Stimulated activated CD4-positive, alpha-beta T cell treated with anti-CD3 and anti-CD28 coated beads, Interleukin-15, amount 100 ng/mL, for 48 hours (primary cell): Measurements from ENCODE around the gene CENPS.
A peak's percentile ranks its signal among the peaks of the same experiment; 100 is the strongest.
"Not testable (repeated sequence)": the region's sequence is repeated elsewhere in the genome, so short reads cannot be mapped to it uniquely, and the experiment has no call there.

Experiments used
- DNase-seq, 2 donors: peaks; one replicate each; pipeline ENCODE4 v3.0.0-alpha.2; 2020; ENCODE audit warnings: low read depth in 2 of 2

Gene CENPS

GRCh38 chr1:10430216-10431069 is at the start of gene CENPS:
Gene CENPS, plus strand, starts transcription at chr1:10430433. Its CDS starts 85 bp downstream, at chr1:10430518.
- peak; percentile 78 to 92 for DNase-seq

GRCh38 chr1:10380594-10381275 is 49.5 kb upstream of the CENPS start:
- DNase-seq = no peak

- no peak for DNase-seq
Measured at GRCh38 chr1:10383630-10384029, 46.6 kb upstream of the CENPS start.

- no peak for DNase-seq
Measured at GRCh38 chr1:10384219-10384618, 46.0 kb upstream of the CENPS start.

- DNase-seq = no peak
Measured at GRCh38 chr1:10386761-10387676, 43.2 kb upstream of the CENPS start.

- DNase-seq = no peak
Measured at GRCh38 chr1:10387677-10388386, 42.4 kb upstream of the CENPS start.

GRCh38 chr1:10388387-10388715 is 41.9 kb upstream of the CENPS start:
- DNase-seq = no peak

- no peak for DNase-seq
Measured at GRCh38 chr1:10389271-10389973, 40.8 kb upstream of the CENPS start.

- no peak for DNase-seq
Measured at GRCh38 chr1:10396870-10397269, 33.4 kb upstream of the CENPS start.

GRCh38 chr1:10398278-10398733 is 31.9 kb upstream of the CENPS start:
- DNase-seq = no peak

- peak; percentile 97 to 98 for DNase-seq
Measured at GRCh38 chr1:10398734-10399443, 31.3 kb upstream of the CENPS start, which contains the start of gene PGD. Gene PGD, plus strand, starts transcription at chr1:10399064. Its CDS starts 54 bp downstream, at chr1:10399118.

- DNase-seq = no peak
Measured at GRCh38 chr1:10399444-10399941, 30.7 kb upstream of the CENPS start.

- no peak for DNase-seq
Measured at GRCh38 chr1:10400013-10400412, 30.2 kb upstream of the CENPS start.

- DNase-seq = no peak
Measured at GRCh38 chr1:10401281-10401680, 29.0 kb upstream of the CENPS start.

GRCh38 chr1:10402729-10403274 is 27.4 kb upstream of the CENPS start:
- no peak for DNase-seq

- no peak for DNase-seq
Measured at GRCh38 chr1:10407201-10407600, 23.0 kb upstream of the CENPS start.

GRCh38 chr1:10415211-10415930 is 14.9 kb upstream of the CENPS start:
- no peak for DNase-seq

- DNase-seq = not testable (repeated sequence)
Measured at GRCh38 chr1:10415967-10416366, 14.3 kb upstream of the CENPS start.

GRCh38 chr1:10418741-10419140 is 11.5 kb upstream of the CENPS start:
- not testable (repeated sequence) for DNase-seq
